HG03066 (cell line): ENCODE results near the gene NISCH.

Experiments
- ATAC-seq: cut with Tn5 transposase; IDR thresholded peaks from one replicate; pipeline ENCODE4 v1.9.1; 2021; ENCODE audit warnings: low read depth; ENCODE audit not compliant: unreplicated experiment

The NISCH gene

DNA sequence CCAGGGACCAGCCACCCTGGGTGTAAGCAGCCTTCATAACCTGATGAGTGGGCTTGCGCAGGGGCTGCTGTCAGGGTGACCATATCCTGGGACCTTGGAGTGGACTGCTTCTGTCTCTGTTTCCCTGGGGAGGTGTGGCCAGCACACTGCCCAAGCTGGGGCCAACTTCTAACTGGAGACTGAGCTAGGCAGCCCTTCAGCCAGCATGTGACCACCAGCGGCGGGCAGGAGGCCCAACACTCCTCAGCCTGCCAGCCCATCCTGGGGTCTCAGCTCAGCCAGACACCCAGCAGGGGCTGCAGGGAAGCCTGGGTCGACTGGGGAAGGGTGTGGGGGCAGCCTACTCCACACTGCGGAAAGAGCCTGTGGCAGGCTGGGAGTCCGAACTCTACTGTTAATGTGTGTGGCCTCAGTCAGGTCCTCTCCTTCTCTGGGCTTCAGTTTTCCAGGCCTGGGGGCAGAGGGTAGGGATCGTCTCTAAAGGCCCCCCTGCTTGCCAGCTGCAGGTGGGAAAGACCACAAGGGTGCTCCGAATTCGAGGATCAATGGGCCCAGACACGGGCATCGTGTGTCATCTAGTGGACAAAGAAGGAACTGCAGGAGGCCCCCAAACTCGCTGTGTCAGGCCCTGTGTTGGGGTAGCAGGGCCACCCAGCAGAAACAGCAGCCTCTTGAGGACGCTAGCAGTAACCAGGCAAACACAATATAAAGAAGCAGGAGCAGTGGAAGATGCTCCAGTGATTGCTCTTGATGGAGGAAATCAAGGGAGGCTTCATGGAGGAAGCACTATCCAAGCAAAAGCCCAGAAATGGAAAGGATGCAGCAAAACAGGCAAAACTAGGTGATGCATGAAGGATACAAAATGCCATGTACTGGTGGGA, 8.5 kb upstream of the NISCH start:
- no peak for ATAC-seq

DNA sequence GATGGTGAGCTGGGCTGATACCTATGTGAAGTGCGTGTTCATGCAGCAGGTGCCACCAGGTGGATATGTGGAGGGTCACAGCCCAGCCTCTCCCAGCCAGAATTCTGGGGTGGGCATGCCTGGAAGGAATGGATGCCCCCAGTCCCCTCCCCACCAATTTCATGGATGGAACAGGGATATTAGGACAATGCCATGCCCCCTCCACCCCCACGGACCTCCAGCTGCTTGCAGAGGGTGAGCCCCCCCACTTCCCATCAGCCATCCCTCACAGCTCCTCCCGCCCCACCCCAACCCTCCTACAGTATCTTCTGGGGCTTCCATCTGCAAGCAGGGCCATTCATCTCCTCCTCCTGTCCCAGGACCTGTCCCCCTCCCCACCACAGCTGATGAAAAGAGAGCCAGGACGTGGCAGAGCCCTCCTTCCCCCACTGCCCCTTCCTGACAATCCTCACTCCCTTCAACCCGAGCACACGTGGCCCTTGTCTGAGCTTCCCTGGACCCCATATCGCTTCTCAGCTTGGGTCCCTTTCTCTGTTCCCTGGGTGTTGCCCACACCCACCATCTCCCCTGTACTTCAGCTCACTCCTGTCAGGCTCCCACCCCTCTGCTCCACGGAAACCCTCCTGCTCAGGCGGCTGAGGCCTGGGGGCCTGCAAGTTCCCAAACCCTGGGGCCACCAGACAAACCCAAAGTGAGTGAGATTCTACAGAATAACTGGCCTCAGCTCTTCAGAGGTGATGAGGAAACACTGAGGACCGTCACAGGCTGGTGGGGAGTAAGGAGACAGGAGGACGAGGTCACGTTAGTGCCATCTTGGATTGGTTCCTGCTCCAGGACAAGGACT, 7.7 kb upstream of the NISCH start:
- ATAC-seq = no peak

- no peak for ATAC-seq
These were observed 4.7 kb upstream of the NISCH start for GRCh38 chr3:52450489-52451236.

- no peak for ATAC-seq
These were observed 3.9 kb upstream of the NISCH start for GRCh38 chr3:52451237-52452083.

- ATAC-seq = no peak
These were observed 3.3 kb upstream of the NISCH start for GRCh38 chr3:52452126-52452525.

GRCh38 chr3:52452570-52453221, 2.7 kb upstream of the NISCH start:
- ATAC-seq = no peak

DNA sequence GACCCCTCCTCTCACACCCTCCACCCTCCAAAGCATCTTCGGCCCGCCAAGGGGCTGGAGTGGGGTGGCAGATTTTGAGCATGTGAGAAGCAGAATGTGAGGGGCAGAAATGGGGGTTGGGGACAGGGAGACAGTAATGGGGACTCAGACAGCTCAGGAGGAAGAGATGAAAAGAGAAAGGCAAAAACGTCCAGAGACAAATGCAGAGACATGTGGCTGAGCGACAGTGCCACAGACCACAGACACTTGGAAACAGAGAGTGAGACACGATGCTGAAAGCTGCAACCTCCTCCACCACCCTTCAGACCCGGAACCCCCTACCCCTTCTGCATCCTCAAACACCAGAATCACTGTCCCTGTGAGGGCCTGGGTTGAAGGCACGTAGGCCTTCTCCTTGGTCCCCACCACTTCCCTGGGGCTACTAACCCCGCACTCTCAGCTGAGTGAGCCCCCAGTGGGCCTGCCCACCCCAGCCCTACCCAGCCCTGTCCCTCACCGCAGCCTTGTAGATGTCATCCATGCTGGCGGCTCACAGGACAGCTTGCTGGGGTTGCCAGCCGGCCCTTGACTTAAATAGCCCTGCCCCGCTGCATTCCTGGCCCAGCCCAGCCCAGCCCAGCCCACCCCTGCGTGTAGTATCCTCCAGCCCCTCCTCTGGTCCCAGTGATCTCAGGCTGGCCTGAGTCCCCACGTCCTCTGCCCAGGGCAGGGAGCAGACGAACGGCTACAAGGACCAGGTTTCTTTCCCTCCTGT, 1.7 kb upstream of the NISCH start, which contains the start of gene TNNC1:
TNNC1 (minus strand) TSS at position 546 of the 754 bp plus-strand sequence; CDS start at position 520, 26 bp downstream.
- no peak for ATAC-seq

GRCh38 chr3:52454250-52454937, 1.0 kb upstream of the NISCH start:
- no peak for ATAC-seq

DNA sequence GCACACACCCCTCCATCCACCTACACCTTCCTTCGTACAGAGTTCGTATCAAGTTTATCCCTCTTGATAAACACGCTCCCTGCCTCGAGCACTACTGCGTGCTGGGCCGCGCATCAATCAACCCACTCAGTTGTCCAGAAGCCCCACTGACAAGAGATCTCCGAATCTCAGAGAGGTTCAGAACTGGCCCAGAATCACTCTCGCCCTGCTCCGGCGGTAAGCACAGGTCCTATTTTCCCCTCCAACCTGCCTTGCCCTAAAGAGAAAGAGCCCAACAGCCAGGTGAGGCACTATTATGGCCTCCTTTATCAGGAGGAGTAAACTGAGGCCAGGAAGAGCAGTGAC, 494 bp upstream of the NISCH start:
- ATAC-seq = peak; percentile 6

DNA sequence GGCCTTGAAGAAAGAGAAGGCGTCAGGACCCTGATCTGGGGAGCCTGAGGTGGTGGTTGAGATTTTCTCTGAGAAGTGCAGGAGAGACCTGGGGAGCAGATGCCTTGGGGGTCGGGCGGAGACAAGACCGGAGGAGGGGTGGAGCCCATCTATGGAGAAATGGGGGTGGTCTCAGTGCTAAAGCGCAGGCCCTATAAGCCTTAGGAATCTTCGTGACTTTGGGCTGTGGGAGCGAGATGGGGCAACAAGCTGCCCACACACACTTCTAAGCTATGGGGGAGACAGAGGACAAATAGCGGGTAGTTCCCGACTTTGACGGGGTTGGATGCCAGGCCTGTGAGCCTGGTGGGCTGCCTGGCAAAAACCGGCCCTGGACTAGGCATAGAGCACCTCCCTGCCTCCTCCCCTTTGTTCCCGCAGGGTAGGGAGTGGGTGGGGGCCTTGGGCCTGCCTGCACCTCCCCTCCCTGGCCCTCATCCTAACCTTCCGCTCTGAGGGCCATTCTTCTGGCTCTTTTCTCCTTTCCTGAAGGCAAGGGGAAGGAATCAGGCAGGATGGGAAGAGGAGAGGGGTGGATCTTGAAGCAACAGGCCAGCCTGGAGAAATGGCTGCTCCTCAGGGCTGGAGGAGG, 880 bp downstream of the NISCH start:
- ATAC-seq = no peak

DNA sequence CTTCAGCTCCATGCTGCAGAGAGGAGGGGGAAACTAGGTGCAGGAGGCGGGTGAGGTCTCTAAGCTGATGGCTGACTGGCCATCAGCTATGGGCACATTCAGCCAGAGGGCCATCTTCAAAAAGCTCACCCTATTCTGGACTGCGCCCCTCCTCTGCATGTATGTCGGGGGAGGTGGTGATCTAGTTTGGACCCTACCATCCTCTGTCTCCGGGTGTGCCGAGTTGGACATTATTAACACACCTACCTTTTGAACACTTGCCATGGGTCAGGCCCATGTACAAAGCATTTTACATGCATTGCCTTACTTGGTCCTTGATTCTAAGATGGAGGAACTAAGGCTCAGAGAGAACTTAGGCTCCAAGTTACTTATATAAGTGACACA, 1.4 kb downstream of the NISCH start:
- no peak for ATAC-seq

DNA sequence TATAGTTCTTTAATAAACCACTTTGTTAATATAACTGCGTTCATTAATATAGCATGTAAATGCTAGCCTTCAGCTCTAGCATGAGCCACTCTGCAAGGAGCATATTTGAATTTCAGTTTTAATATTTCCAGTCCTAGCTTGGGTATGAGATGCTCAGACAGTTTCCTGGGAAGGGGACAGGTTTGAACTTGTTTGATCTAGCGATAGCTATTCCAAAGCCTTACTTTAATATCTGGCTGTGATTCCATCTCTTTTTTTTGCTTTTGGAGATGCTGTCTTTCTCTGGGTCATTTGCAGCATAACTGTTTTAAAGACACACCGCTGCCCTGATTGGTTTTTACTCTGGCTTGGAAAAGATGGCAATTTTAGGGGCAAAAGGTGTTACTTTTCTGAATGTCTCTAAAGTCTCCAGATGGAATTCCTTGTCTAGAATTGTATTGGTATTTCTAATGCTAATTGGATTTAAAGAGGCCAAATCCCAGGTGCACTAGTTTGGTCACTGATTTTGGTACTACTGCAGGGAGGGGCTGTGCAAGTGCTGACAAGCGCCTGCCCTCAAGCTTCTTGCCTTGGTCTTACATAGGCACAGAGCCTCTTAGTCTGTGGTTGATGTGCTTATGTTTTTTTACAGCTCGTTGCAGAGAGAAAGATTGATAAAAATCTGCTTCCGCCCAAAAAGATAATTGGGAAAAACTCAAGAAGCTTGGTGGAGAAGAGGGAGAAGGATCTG, 2.8 kb downstream of the NISCH start:
- no peak for ATAC-seq

GRCh38 chr3:52458770-52459545, 3.6 kb downstream of the NISCH start:
- ATAC-seq = no peak

GRCh38 chr3:52461874-52462273, 6.5 kb downstream of the NISCH start:
- ATAC-seq = no peak

DNA sequence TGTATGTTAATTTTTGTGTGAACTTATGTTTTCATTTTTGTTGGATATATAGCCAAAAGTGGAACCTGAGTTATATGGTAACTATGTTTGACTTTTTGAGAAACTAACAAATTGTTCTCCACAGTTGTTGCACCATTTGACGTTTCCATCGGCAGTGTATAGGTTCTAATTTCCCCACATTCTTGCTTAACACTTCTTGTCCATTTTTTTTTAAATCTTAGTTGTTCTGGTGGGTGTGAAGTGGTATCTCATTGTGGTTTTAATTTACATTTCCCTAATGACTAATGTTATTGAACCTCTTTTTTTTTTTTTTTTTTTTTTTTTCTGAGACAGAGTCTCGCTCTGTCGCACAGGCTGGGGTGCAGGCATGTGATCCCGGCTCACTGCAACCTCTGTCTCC, 8.0 kb downstream of the NISCH start:
- no peak for ATAC-seq

- no peak for ATAC-seq
These were observed 12.9 kb downstream of the NISCH start for GRCh38 chr3:52468336-52468735.
